ENCODE data around the gene PRDM15.
A peak's percentile ranks its signal among the peaks of the same experiment; 100 is the strongest.

PRDM15 gene

GRCh38 chr21:41821081-41821755, 57.9 kb downstream of the PRDM15 start:
- DNase-seq: no peak

GRCh38 chr21:41820384-41821080, 58.6 kb downstream of the PRDM15 start:
- DNase-seq: no peak

GRCh38 chr21:41819856-41820281, 59.3 kb downstream of the PRDM15 start:
- DNase-seq: no peak

GRCh38 chr21:41819236-41819855, 59.8 kb downstream of the PRDM15 start:
- DNase-seq: no peak

GRCh38 chr21:41817877-41818855, 61.0 kb downstream of the PRDM15 start:
- no peak for DNase-seq

- peak; percentile 74 for DNase-seq
These were observed 61.9 kb downstream of the PRDM15 start for GRCh38 chr21:41817228-41817627.

GRCh38 chr21:41816583-41817165, 62.5 kb downstream of the PRDM15 start:
- DNase-seq: peak; percentile 54

- DNase-seq: no peak
These were observed 63.2 kb downstream of the PRDM15 start for GRCh38 chr21:41815652-41816582.

- DNase-seq: no peak
These were observed 65.9 kb downstream of the PRDM15 start for GRCh38 chr21:41813226-41813625.

GRCh38 chr21:41812679-41813078, 66.5 kb downstream of the PRDM15 start:
- DNase-seq: no peak

- no peak for DNase-seq
These were observed 68.6 kb downstream of the PRDM15 start for GRCh38 chr21:41810597-41810932.

GRCh38 chr21:41809891-41810596, 69.1 kb downstream of the PRDM15 start:
- no peak for DNase-seq

GRCh38 chr21:41808846-41809245, 70.3 kb downstream of the PRDM15 start:
- DNase-seq: no peak

- no peak for DNase-seq
These were observed 71.0 kb downstream of the PRDM15 start for GRCh38 chr21:41808094-41808493.

GRCh38 chr21:41806773-41807172, 72.4 kb downstream of the PRDM15 start:
- DNase-seq: no peak

- no peak for DNase-seq
These were observed 73.5 kb downstream of the PRDM15 start for GRCh38 chr21:41805643-41806042.

- DNase-seq: no peak
These were observed 74.1 kb downstream of the PRDM15 start for GRCh38 chr21:41805038-41805437.

GRCh38 chr21:41804381-41804780, 74.8 kb downstream of the PRDM15 start:
- DNase-seq: no peak

GRCh38 chr21:41803316-41803715, 75.8 kb downstream of the PRDM15 start:
- no peak for DNase-seq

GRCh38 chr21:41802684-41803083, 76.5 kb downstream of the PRDM15 start:
- DNase-seq: peak; percentile 62

GRCh38 chr21:41802198-41802584, 77.0 kb downstream of the PRDM15 start:
- DNase-seq: no peak

Data from left hindlimb (tissue), 1 donor.